ENCODE measurements around the gene GPX2.

DNA sequence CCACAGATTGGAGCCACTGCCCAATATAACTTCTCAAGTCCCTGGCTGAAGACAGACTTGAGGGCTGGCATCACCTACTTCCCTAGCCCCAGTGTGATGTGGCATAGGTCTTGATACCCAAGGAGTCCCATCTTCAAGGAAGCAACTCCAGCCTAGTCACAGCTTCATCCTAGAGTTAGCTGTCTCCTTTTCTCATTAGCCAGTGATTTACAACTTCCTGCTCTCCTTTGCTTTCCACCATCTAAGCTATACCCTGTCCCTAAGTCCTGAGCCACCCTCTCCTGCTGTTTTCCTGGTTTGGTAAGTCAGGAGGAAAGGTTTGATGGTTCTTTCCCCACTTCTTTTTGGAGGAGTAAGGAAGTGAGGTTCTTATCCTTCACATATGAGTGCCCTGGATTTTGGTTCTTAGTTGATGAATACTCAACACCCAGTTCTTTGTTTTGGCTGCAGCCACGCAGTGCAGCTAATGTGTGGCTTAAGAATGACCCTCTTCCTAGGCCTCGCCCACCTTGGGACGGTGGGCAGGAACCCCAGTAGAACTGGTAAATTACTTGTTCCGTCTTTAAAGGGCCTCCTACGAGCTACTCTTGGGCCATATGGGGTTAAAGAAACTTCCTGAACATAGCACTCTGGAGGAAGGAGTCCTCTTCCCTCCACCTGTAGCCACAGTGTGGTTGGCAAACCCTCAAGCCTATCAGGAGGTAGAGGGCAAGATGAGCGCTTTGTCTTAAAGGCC is 3.9 kb upstream of the GPX2 start:
- no peak for TF ChIP-seq EZH2 (IDR thresholded peaks at IDR 0.05; ENCODE audit: low read length, unreplicated experiment)
- TF ChIP-seq, protein P1, sequence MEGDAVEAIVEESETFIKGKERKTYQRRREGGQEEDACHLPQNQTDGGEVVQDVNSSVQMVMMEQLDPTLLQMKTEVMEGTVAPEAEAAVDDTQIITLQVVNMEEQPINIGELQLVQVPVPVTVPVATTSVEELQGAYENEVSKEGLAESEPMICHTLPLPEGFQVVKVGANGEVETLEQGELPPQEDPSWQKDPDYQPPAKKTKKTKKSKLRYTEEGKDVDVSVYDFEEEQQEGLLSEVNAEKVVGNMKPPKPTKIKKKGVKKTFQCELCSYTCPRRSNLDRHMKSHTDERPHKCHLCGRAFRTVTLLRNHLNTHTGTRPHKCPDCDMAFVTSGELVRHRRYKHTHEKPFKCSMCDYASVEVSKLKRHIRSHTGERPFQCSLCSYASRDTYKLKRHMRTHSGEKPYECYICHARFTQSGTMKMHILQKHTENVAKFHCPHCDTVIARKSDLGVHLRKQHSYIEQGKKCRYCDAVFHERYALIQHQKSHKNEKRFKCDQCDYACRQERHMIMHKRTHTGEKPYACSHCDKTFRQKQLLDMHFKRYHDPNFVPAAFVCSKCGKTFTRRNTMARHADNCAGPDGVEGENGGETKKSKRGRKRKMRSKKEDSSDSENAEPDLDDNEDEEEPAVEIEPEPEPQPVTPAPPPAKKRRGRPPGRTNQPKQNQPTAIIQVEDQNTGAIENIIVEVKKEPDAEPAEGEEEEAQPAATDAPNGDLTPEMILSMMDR (conservative IDR thresholded peaks at IDR 0.05; ENCODE audit: low read depth, low read length), result no peak
- TF ChIP-seq EZH2phosphoT487 (IDR thresholded peaks at IDR 0.05; ENCODE audit: borderline replicate concordance, low read length), result no peak

Data from PC-3 (cell line).